GM18873 (cell line): ENCODE results near the gene GRIK1.

Experiments used
- ATAC-seq: cut with Tn5 transposase; IDR thresholded peaks from one replicate; pipeline ENCODE4 v1.9.1; 2021; ENCODE audit warnings: mild to moderate bottlenecking, moderate library complexity, moderate number of reproducible peaks; ENCODE audit not compliant: unreplicated experiment, low FRiP score

GRIK1 gene

GRCh38 chr21:29726044-29726443 lies 213.8 kb downstream of the GRIK1 start:
- no peak for ATAC-seq

DNA sequence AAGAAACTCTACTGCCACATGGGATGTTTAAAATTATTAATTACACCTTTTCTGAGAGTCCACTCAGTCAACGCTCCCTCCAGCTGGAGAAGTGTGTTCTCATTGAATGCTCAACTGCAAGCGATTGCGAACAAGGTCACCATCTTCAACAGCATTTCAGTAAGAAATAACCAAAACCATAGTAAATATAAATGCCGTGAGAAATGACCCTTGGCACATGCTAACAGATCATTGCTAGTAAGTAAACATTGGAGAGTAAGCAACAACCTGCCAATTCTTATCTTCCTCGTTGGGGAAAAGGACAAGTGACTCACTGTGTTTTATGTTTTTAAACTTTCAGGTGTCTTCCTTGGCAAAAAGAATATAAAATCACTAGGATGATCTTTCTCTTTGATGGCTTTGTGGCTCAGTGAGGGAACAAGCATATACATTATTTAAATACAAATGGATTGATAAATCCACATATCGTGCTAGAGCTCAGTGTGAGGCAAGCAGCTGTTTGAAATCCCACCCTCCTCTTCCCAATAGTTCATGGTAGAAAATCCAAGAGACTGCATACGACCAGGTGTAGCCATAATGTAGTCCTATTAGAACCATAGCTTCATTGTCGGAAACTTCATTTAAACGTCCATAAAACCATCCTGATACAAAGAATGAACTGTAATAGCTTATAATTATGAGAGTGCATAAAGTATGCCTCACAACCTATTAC lies 214.6 kb downstream of the GRIK1 start:
- no peak for ATAC-seq

DNA sequence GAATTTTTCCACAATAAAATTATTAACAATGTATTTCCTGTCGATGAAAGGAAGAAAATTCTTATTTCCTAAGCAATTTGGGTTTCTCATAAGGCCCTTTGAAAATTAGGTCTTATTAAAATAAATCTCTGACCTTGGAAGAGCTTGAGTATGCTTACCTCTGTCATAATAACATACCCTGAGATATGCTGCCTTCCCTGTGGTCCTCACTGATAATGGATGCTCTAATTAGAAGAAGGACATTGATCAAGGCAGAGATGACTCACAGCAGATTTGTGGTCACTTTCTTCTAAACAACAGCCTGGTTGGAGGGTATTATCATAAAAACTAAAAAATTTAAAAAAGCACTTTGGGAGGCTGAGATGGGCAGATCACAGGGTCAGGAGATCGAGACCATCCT lies 217.8 kb downstream of the GRIK1 start:
- ATAC-seq, result no peak

GRCh38 chr21:29721221-29721620 lies 218.6 kb downstream of the GRIK1 start:
- no peak for ATAC-seq

GRCh38 chr21:29719521-29719920 lies 220.3 kb downstream of the GRIK1 start:
- ATAC-seq, result no peak

GRCh38 chr21:29718081-29718815 lies 221.5 kb downstream of the GRIK1 start:
- ATAC-seq, result no peak

DNA sequence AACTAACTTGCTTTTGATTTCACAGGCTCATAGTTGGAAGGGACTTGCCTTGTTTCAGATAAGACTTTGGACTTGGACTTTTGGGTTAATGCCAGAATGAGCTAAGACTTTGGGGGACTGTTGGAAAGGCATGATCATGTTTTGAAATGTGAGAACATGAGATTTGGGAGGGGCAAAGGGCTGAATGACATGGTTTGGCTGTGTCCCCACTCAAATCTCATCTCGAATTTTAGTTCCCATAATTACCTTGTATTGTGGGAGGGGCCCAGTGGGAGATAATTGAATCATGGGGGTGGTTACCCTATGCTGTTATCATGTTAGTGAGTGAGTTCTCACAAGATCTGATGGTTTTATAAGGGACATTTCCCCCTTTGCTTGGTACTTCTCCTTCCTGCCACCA lies 222.1 kb downstream of the GRIK1 start:
- ATAC-seq, result no peak

- no peak for ATAC-seq
Measured at GRCh38 chr21:29716753-29717152, 223.0 kb downstream of the GRIK1 start.

- ATAC-seq, result no peak
Measured at GRCh38 chr21:29715089-29715488, 224.7 kb downstream of the GRIK1 start.

DNA sequence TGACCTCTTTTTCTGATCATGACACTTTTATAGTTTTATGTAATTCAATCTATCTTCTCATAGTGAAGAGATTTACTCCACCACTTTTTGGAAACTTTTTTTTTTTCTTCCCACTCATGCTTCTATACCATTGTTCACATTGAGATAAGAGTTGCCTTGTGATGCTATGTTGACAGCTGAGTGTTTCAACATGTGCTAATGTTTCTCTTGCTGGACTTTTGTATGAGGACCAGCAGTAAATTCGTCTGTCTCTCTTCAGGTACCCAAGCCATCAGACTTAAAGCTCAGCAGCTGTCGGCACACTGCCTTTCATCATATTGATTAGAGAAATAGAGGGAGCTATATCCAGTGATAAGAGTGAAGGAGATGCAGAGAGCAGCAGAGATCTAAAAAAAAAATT lies 227.0 kb downstream of the GRIK1 start:
- no peak for ATAC-seq

DNA sequence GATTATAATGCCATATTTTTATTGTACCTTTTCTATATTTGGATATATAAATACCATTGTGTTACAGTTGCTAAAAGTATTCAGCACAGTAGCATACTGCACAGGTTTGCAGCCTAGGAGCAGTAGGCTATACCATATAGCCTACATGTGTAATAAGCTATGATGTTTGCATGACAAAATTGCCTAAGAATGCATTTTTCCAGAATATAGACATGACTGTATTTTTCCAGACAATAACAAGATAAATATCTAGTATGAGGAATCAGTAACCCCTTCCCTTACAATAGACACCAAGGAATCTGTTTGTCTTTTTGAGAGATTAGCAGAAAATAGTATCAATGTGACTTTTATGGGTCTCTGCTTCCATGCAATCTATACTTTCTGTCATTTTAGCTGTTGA lies 228.6 kb downstream of the GRIK1 start:
- ATAC-seq, result no peak

GRCh38 chr21:29710498-29710897 lies 229.3 kb downstream of the GRIK1 start:
- no peak for ATAC-seq

GRCh38 chr21:29708401-29708800 lies 231.4 kb downstream of the GRIK1 start:
- no peak for ATAC-seq

GRCh38 chr21:29704719-29705118 lies 235.1 kb downstream of the GRIK1 start:
- ATAC-seq, result no peak

DNA sequence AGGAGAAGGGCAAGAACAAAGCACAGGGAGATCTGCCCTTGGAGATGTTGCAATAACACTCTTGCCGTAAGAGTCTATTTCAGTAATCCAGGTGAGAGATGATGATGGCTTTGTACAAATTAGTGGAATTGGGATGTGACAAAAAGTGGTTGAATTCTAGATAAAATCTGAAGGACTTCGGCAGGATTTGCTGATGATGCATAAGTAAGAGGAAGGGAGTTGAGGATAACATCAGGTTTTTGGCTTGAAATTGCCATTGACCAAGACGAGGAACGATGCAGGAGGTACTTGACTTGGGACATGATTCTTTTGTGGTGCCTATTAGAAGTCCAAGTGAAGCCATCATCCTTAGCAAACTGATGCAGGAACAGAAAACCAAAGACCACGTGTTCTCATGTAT lies 238.1 kb downstream of the GRIK1 start:
- no peak for ATAC-seq

GRCh38 chr21:29697555-29698193 lies 242.1 kb downstream of the GRIK1 start:
- no peak for ATAC-seq

- no peak for ATAC-seq
Measured at GRCh38 chr21:29696937-29697336, 242.9 kb downstream of the GRIK1 start.

GRCh38 chr21:29691616-29692491 lies 247.9 kb downstream of the GRIK1 start:
- no peak for ATAC-seq

- no peak for ATAC-seq
Measured at GRCh38 chr21:29689753-29690152, 250.0 kb downstream of the GRIK1 start.

GRCh38 chr21:29684106-29684505 lies 255.7 kb downstream of the GRIK1 start:
- ATAC-seq, result no peak

- no peak for ATAC-seq
Measured at GRCh38 chr21:29682800-29683199, 257.0 kb downstream of the GRIK1 start.
